ENCODE measurements around the gene PEDS1. TPM values are rescaled to one million over a fixed set of nuclear protein-coding genes. Genes with fewer than 3 reads are reported as not detected.

The PEDS1 gene
- total and polyA plus RNA-seq, 2 experiments from 2014 or later, result 36.9 to 37.2 TPM

GRCh38 chr20:50146214-50146613, 7.3 kb downstream of the PEDS1 start:
- no peak for TF ChIP-seq CTCF (IDR thresholded peaks at IDR 0.05; ENCODE audit: low read depth, low read length)
- no peak overlapping the region for H3K27ac ChIP-seq
- DNase-seq (ENCODE audit: low read depth in 1 of 2, low spot score in 1 of 2), result no peak

GRCh38 chr20:50145566-50145965, 8.0 kb downstream of the PEDS1 start:
- H3K9me3 ChIP-seq (ENCODE audit: low read depth), result no peaks in the 10 kb centered on the region
- peaks cover 10% of the 10 kb centered on the region for H3K36me3 ChIP-seq
- no peaks in the 10 kb centered on the region for H3K4me1 ChIP-seq (ENCODE audit: low read depth)
- no peaks in the 10 kb centered on the region for H3K27me3 ChIP-seq
- DNase-seq (ENCODE audit: low read depth in 1 of 2, low spot score in 1 of 2), result no peak
- H3K27ac ChIP-seq, result no peak overlapping the region
- TF ChIP-seq CTCF (IDR thresholded peaks at IDR 0.05; ENCODE audit: low read depth, low read length), result no peak
- no peak overlapping the region for H3K4me3 ChIP-seq

More at GRCh38 chr20:50146214-50146613, 7.3 kb downstream of the PEDS1 start:
- H3K9me3 ChIP-seq (ENCODE audit: low read depth), result no peaks in the 10 kb centered on the region
- H3K4me1 ChIP-seq (ENCODE audit: low read depth), result no peaks in the 10 kb centered on the region
- no peaks in the 10 kb centered on the region for H3K27me3 ChIP-seq
- peaks cover 10% of the 10 kb centered on the region for H3K36me3 ChIP-seq
- H3K4me3 ChIP-seq, result no peak overlapping the region

- peak in 1 of 2 donors; percentile 98 for DNase-seq (ENCODE audit: low read depth in 1 of 2, low spot score in 1 of 2)
- Histone ChIP-seq H3K36me3 (peaks cover 10% of the 10 kb centered on the region), H3K4me3 (no peak overlapping the region), H3K9me3 (ENCODE audit: low read depth) (no peaks in the 10 kb centered on the region), H3K4me1 (ENCODE audit: low read depth) (no peaks in the 10 kb centered on the region), H3K27ac (no peak overlapping the region), H3K27me3 (no peaks in the 10 kb centered on the region)
- no peak for TF ChIP-seq CTCF (IDR thresholded peaks at IDR 0.05; ENCODE audit: low read depth, low read length)
Observed at GRCh38 chr20:50144362-50144761, 9.2 kb downstream of the PEDS1 start.

GRCh38 chr20:50142812-50143211, 10.7 kb downstream of the PEDS1 start:
- H3K27ac ChIP-seq, result no peak overlapping the region
- no peaks in the 10 kb centered on the region for H3K27me3 ChIP-seq
- peaks cover 10% of the 10 kb centered on the region for H3K36me3 ChIP-seq
- no peaks in the 10 kb centered on the region for H3K4me1 ChIP-seq (ENCODE audit: low read depth)
- TF ChIP-seq CTCF (IDR thresholded peaks at IDR 0.05; ENCODE audit: low read depth, low read length), result no peak
- no peak for DNase-seq (ENCODE audit: low read depth in 1 of 2, low spot score in 1 of 2)
- no peaks in the 10 kb centered on the region for H3K9me3 ChIP-seq (ENCODE audit: low read depth)
- H3K4me3 ChIP-seq, result no peak overlapping the region

- no peaks in the 10 kb centered on the region for H3K27me3 ChIP-seq
- no peak overlapping the region for H3K4me3 ChIP-seq
- peaks cover 10% of the 10 kb centered on the region for H3K36me3 ChIP-seq
- DNase-seq (ENCODE audit: low read depth in 1 of 2, low spot score in 1 of 2), result no peak
- no peaks in the 10 kb centered on the region for H3K4me1 ChIP-seq (ENCODE audit: low read depth)
- TF ChIP-seq CTCF (IDR thresholded peaks at IDR 0.05; ENCODE audit: low read depth, low read length), result no peak
- H3K9me3 ChIP-seq (ENCODE audit: low read depth), result no peaks in the 10 kb centered on the region
- no peak overlapping the region for H3K27ac ChIP-seq
Observed at GRCh38 chr20:50141811-50142561, 11.5 kb downstream of the PEDS1 start.
